Small intestine (tissue), 7 donors: ENCODE measurements around the gene ATF7. TPM values are rescaled to one million over a fixed set of nuclear protein-coding genes. Genes with fewer than 3 reads are reported as not detected.

Experiments
- DNase-seq, 2 donors: peaks; one replicate each; pipeline versions ENCODE4 v3.0.0 to v3.0.0-alpha.2; 2013
- FAIRE-seq: peaks from 2 replicates; lab custom pipeline; 2012; peaks lifted over from hg19 to GRCh38; lab: Jason Lieb, UNC
- H3K27ac ChIP-seq, 3 donors: one replicate each; pipeline ENCODE4 v1.5.1; 2013; ENCODE audit warnings: low read length in 2 of 3, mild to moderate bottlenecking in 2 of 3, control low read depth in 1 of 3, inconsistent platforms in 1 of 3, low read depth in 1 of 3, moderate library complexity in 1 of 3
- H3K27me3 ChIP-seq, 3 donors: one replicate each; pipeline ENCODE4 v1.6.1; 2013; ENCODE audit warnings: low read length in 3 of 3, inconsistent platforms in 1 of 3; ENCODE audit not compliant: control insufficient read depth in 3 of 3, insufficient read depth in 3 of 3
- H3K36me3 ChIP-seq, 3 donors: one replicate each; pipeline ENCODE4 v1.6.1; 2013; ENCODE audit warnings: low read length in 3 of 3, inconsistent platforms in 1 of 3, low read depth in 1 of 3, mild to moderate bottlenecking in 1 of 3, moderate library complexity in 1 of 3; ENCODE audit not compliant: control insufficient read depth in 3 of 3, insufficient read depth in 2 of 3
- H3K4me1 ChIP-seq, 3 donors: one replicate each; pipeline ENCODE4 v1.6.1; 2013; ENCODE audit warnings: low read length in 2 of 3, inconsistent platforms in 1 of 3, low read depth in 1 of 3, mild to moderate bottlenecking in 1 of 3, moderate library complexity in 1 of 3; ENCODE audit not compliant: control insufficient read depth in 3 of 3, insufficient read depth in 2 of 3
- H3K4me3 ChIP-seq, 3 donors: one replicate each; pipeline ENCODE4 v1.5.1; 2013; ENCODE audit warnings: low read length in 3 of 3, control low read depth in 1 of 3, inconsistent platforms in 1 of 3, low read depth in 1 of 3, mild to moderate bottlenecking in 1 of 3, moderate library complexity in 1 of 3
- H3K9me3 ChIP-seq, 2 donors: one replicate each; pipeline ENCODE4 v1.6.1; 2013; ENCODE audit warnings: low read depth in 1 of 2, low read length in 1 of 2; ENCODE audit not compliant: control insufficient read depth in 2 of 2, insufficient read depth in 1 of 2
- WGBS, 3 donors: extraction: QIAGEN DNeasy Blood & Tissue Kit; methylation state at CpG; one replicate each; pipeline ENCODE4 v1.1.7; 2013; 5-methylcytosine and 5-hydroxymethylcytosine counted together
- polyA plus RNA-seq, 4 donors: library from polyadenylated mRNA; stranded (reverse) in 3 of 4; unstranded in 1 of 4; fragments of 200-250 nt in 3 of 4; fragments of 120-200 nt in 1 of 4; gene quantifications; one replicate each; pipeline versions ENCODE4 v1.2.1 to v1.2.3, GENCODE V29; 2013
- donor health status: healthy with polysubstance abuse.
- donor health status: control.
- donor health status: control.
- donor health status: Bipolar disorder and iron deficiency.
- donor health status: healthy.

Gene ATF7
- polyA plus RNA-seq, 4 donors, result 8.6 to 32.9 (median 14.5) TPM

GRCh38 chr12:53625373-53625945 is 723 bp downstream of the ATF7 start:
- Histone ChIP-seq H3K36me3 (peaks cover 0 to 10% (median 0%) of the 10 kb centered on the region in 3 donors), H3K9me3 (no peaks in the 10 kb centered on the region), H3K27me3 (no peaks in the 10 kb centered on the region), H3K27ac (peak overlapping the region; percentile 29 to 87 (median 39)), H3K4me1 (peaks cover 0 to 21% (median 2%) of the 10 kb centered on the region in 3 donors), H3K4me3 (peak overlapping the region; percentile 27 to 81 (median 64))
- no peak for DNase-seq
- no peak for FAIRE-seq
- WGBS, 3 donors, result 3 to 9% (median 6%) methylated on average over 5 of the region's 5 CpGs

GRCh38 chr12:53624956-53625355 is 1.2 kb downstream of the ATF7 start:
- peak overlapping the region in 2 of 3 donors; percentile 64 to 81 for H3K4me3 ChIP-seq
- WGBS, 3 donors, result 5 to 29% (median 24%) methylated on average over 4 of the region's 4 CpGs
- peaks cover 0 to 10% (median 0%) of the 10 kb centered on the region in 3 donors for H3K36me3 ChIP-seq
- FAIRE-seq (no peak), DNase-seq (peak in 1 of 2 donors; percentile 27)
- peaks cover 0 to 21% (median 2%) of the 10 kb centered on the region in 3 donors for H3K4me1 ChIP-seq
- no peaks in the 10 kb centered on the region for H3K27me3 ChIP-seq
- H3K27ac ChIP-seq, result peak overlapping the region in 2 of 3 donors; percentile 29 to 87
- no peaks in the 10 kb centered on the region for H3K9me3 ChIP-seq

GRCh38 chr12:53624458-53624857 is 1.7 kb downstream of the ATF7 start:
- FAIRE-seq, result no peak
- peaks cover 0 to 13% (median 0%) of the 10 kb centered on the region in 3 donors for H3K36me3 ChIP-seq
- H3K4me1 ChIP-seq, result peaks cover 0 to 21% (median 2%) of the 10 kb centered on the region in 3 donors
- H3K27ac ChIP-seq, result peak overlapping the region in 1 of 3 donors; percentile 87
- WGBS, 3 donors, result 11 to 31% (median 25%) methylated on average over 3 of the region's 3 CpGs
- DNase-seq, result peak in 1 of 2 donors; percentile 26
- no peaks in the 10 kb centered on the region for H3K9me3 ChIP-seq
- H3K27me3 ChIP-seq, result no peaks in the 10 kb centered on the region
- H3K4me3 ChIP-seq, result peak overlapping the region in 2 of 3 donors; percentile 64 to 81

GRCh38 chr12:53623548-53624385 is 2.4 kb downstream of the ATF7 start:
- no peaks in the 10 kb centered on the region for H3K27me3 ChIP-seq
- H3K4me3 ChIP-seq, result peak overlapping the region in 2 of 3 donors; percentile 64 to 81
- no peaks in the 10 kb centered on the region for H3K9me3 ChIP-seq
- peaks cover 0 to 16% (median 0%) of the 10 kb centered on the region in 3 donors for H3K36me3 ChIP-seq
- WGBS, 3 donors, result 8 to 13% (median 9%) methylated on average over 7 of the region's 7 CpGs
- H3K4me1 ChIP-seq, result peaks cover 0 to 21% (median 2%) of the 10 kb centered on the region in 3 donors
- H3K27ac ChIP-seq, result peak overlapping the region in 2 of 3 donors; percentile 66 to 87
- no peak for FAIRE-seq
- DNase-seq, result peak; percentile 45 to 58

GRCh38 chr12:53622724-53623123 is 3.5 kb downstream of the ATF7 start:
- peaks cover 2 to 21% (median 3%) of the 10 kb centered on the region in 3 donors for H3K4me1 ChIP-seq
- no peak for DNase-seq
- H3K27ac ChIP-seq, result peak overlapping the region in 1 of 3 donors; percentile 17
- WGBS, 3 donors, result 88 to 92% (median 89%) methylated on average over 5 of the region's 5 CpGs
- no peak for FAIRE-seq
- H3K27me3 ChIP-seq, result no peaks in the 10 kb centered on the region
- H3K4me3 ChIP-seq, result no peak overlapping the region
- H3K9me3 ChIP-seq, result no peaks in the 10 kb centered on the region
- H3K36me3 ChIP-seq, result peaks cover 0 to 16% (median 0%) of the 10 kb centered on the region in 3 donors

- Histone ChIP-seq H3K27me3 (no peaks in the 10 kb centered on the region), H3K36me3 (peaks cover 0 to 43% (median 0%) of the 10 kb centered on the region in 3 donors), H3K27ac (no peak overlapping the region), H3K4me1 (peaks cover 0 to 7% (median 3%) of the 10 kb centered on the region in 3 donors), H3K9me3 (no peaks in the 10 kb centered on the region), H3K4me3 (no peak overlapping the region)
- DNase-seq, result no peak
- FAIRE-seq, result no peak
- 21 to 40% (median 24%) methylated on average over 3 of the region's 3 CpGs for WGBS, 3 donors
Observed at GRCh38 chr12:53618275-53618674, 7.9 kb downstream of the ATF7 start.

- DNase-seq (no peak), FAIRE-seq (no peak)
- H3K4me1 ChIP-seq, result peaks cover 0 to 3% (median under 1%) of the 10 kb centered on the region in 3 donors
- no peaks in the 10 kb centered on the region for H3K9me3 ChIP-seq
- no peak overlapping the region for H3K27ac ChIP-seq
- H3K36me3 ChIP-seq, result peaks cover 0 to 42% (median 0%) of the 10 kb centered on the region in 3 donors
- 36 to 78% (median 69%) methylated on average over 3 of the region's 3 CpGs for WGBS, 3 donors
- H3K4me3 ChIP-seq, result no peak overlapping the region
- H3K27me3 ChIP-seq, result no peaks in the 10 kb centered on the region
Observed at GRCh38 chr12:53617700-53618099, 8.5 kb downstream of the ATF7 start.

- Histone ChIP-seq H3K4me1 (peaks cover 0 to 3% (median 0%) of the 10 kb centered on the region in 3 donors), H3K27me3 (no peaks in the 10 kb centered on the region), H3K9me3 (no peaks in the 10 kb centered on the region), H3K27ac (no peak overlapping the region), H3K36me3 (peaks cover 0 to 42% (median 0%) of the 10 kb centered on the region in 3 donors), H3K4me3 (no peak overlapping the region)
- DNase-seq (no peak), FAIRE-seq (no peak)
- WGBS, 3 donors, result 81 to 93% (median 90%) methylated on average over 4 of the region's 4 CpGs
Observed at GRCh38 chr12:53616950-53617349, 9.2 kb downstream of the ATF7 start.
